Measurements from ENCODE around the gene CLEC2A. TPM values are rescaled to one million over a fixed set of nuclear protein-coding genes. Genes with fewer than 3 reads are reported as not detected.

The CLEC2A gene
- total and polyA plus RNA-seq, 4 donors: not detected

GRCh38 chr12:9902539-9903228 is 29.5 kb downstream of the CLEC2A start:
- no peaks in the 10 kb centered on the region for H3K27me3 ChIP-seq (ENCODE audit: control insufficient read depth in 3 of 3, insufficient read depth in 3 of 3, low read length in 2 of 3)
- 94 to 96% methylated on average over 7 of the region's 7 CpGs for WGBS, 2 donors
- no peak for TF ChIP-seq CTCF (IDR thresholded peaks at IDR 0.05; ENCODE audit: control extremely low read depth, extremely low read depth)
- H3K4me3 ChIP-seq: no peak overlapping the region
- no peak overlapping the region for H3K27ac ChIP-seq (ENCODE audit: low read depth in 1 of 2, low read length in 1 of 2)
- H3K36me3 ChIP-seq (ENCODE audit: control insufficient read depth in 4 of 4, insufficient read depth in 4 of 4, low read length in 4 of 4): no peaks in the 10 kb centered on the region
- no peak for ATAC-seq (ENCODE audit: insufficient read depth, low FRiP score)
- H3K4me1 ChIP-seq (ENCODE audit: control insufficient read depth in 5 of 5, insufficient read depth in 5 of 5, low read length in 5 of 5): no peaks in the 10 kb centered on the region
- peaks cover 0 to 4% (median 0%) of the 10 kb centered on the region in 4 donors for H3K9me3 ChIP-seq (ENCODE audit: control insufficient read depth in 4 of 4, insufficient read depth in 3 of 4, low read length in 3 of 4)
- H3K9ac ChIP-seq (ENCODE audit: insufficient read depth in 1 of 2, low read length in 2 of 2): no peak overlapping the region
- DNase-seq: no peak

- DNase-seq (no peak), ATAC-seq (ENCODE audit: insufficient read depth, low FRiP score) (no peak)
- Histone ChIP-seq H3K4me3 (no peak overlapping the region), H3K4me1 (ENCODE audit: control insufficient read depth in 5 of 5, insufficient read depth in 5 of 5, low read length in 5 of 5) (no peaks in the 10 kb centered on the region), H3K9me3 (ENCODE audit: control insufficient read depth in 4 of 4, insufficient read depth in 3 of 4, low read length in 3 of 4) (peaks cover 0 to 4% (median 0%) of the 10 kb centered on the region in 4 donors), H3K27ac (ENCODE audit: low read depth in 1 of 2, low read length in 1 of 2) (no peak overlapping the region), H3K36me3 (ENCODE audit: control insufficient read depth in 4 of 4, insufficient read depth in 4 of 4, low read length in 4 of 4) (no peaks in the 10 kb centered on the region), H3K27me3 (ENCODE audit: control insufficient read depth in 3 of 3, insufficient read depth in 3 of 3, low read length in 2 of 3) (no peaks in the 10 kb centered on the region), H3K9ac (ENCODE audit: insufficient read depth in 1 of 2, low read length in 2 of 2) (no peak overlapping the region)
- no peak for TF ChIP-seq CTCF (IDR thresholded peaks at IDR 0.05; ENCODE audit: control extremely low read depth, extremely low read depth)
- 77 to 79% methylated on average over 2 of the region's 2 CpGs for whole genome bisulfite sequencing, 2 donors
Measured at GRCh38 chr12:9900930-9901329, 31.2 kb downstream of the CLEC2A start.

- Histone ChIP-seq H3K36me3 (ENCODE audit: control insufficient read depth in 4 of 4, insufficient read depth in 4 of 4, low read length in 4 of 4) (no peaks in the 10 kb centered on the region), H3K27me3 (ENCODE audit: control insufficient read depth in 3 of 3, insufficient read depth in 3 of 3, low read length in 2 of 3) (no peaks in the 10 kb centered on the region), H3K9ac (ENCODE audit: insufficient read depth in 1 of 2, low read length in 2 of 2) (no peak overlapping the region), H3K4me3 (no peak overlapping the region), H3K4me1 (ENCODE audit: control insufficient read depth in 5 of 5, insufficient read depth in 5 of 5, low read length in 5 of 5) (no peaks in the 10 kb centered on the region), H3K27ac (ENCODE audit: low read depth in 1 of 2, low read length in 1 of 2) (no peak overlapping the region), H3K9me3 (ENCODE audit: control insufficient read depth in 4 of 4, insufficient read depth in 3 of 4, low read length in 3 of 4) (peaks cover 0 to 4% (median 0%) of the 10 kb centered on the region in 4 donors)
- no peak for DNase-seq
- ATAC-seq (ENCODE audit: insufficient read depth, low FRiP score): no peak
- 95% methylated on average over 2 of the region's 2 CpGs for WGBS, 2 donors
- no peak for TF ChIP-seq CTCF (IDR thresholded peaks at IDR 0.05; ENCODE audit: control extremely low read depth, extremely low read depth)
Measured at GRCh38 chr12:9899209-9899608, 33.0 kb downstream of the CLEC2A start.

- no peak for ATAC-seq (ENCODE audit: insufficient read depth, low FRiP score)
- no peak for TF ChIP-seq CTCF (IDR thresholded peaks at IDR 0.05; ENCODE audit: control extremely low read depth, extremely low read depth)
- WGBS, 2 donors: 82 to 86% methylated on average over 6 of the region's 6 CpGs
- Histone ChIP-seq H3K4me3 (no peak overlapping the region), H3K36me3 (ENCODE audit: control insufficient read depth in 4 of 4, insufficient read depth in 4 of 4, low read length in 4 of 4) (no peaks in the 10 kb centered on the region), H3K27me3 (ENCODE audit: control insufficient read depth in 3 of 3, insufficient read depth in 3 of 3, low read length in 2 of 3) (no peaks in the 10 kb centered on the region), H3K4me1 (ENCODE audit: control insufficient read depth in 5 of 5, insufficient read depth in 5 of 5, low read length in 5 of 5) (no peaks in the 10 kb centered on the region), H3K9me3 (ENCODE audit: control insufficient read depth in 4 of 4, insufficient read depth in 3 of 4, low read length in 3 of 4) (peaks cover 0 to under 1% (median 0%) of the 10 kb centered on the region in 4 donors), H3K9ac (ENCODE audit: insufficient read depth in 1 of 2, low read length in 2 of 2) (no peak overlapping the region), H3K27ac (ENCODE audit: low read depth in 1 of 2, low read length in 1 of 2) (no peak overlapping the region)
- no peak for DNase-seq
Measured at GRCh38 chr12:9897535-9897934, 34.6 kb downstream of the CLEC2A start.
